Osteoblast (primary cell): ENCODE results near the gene NUDT14. TPM values are rescaled to one million over a fixed set of nuclear protein-coding genes. Genes with fewer than 3 reads are reported as not detected.

ENCODE experiments used
- DNase-seq: peaks from one replicate; pipeline ENCODE4 v3.0.0; 2011; ENCODE audit warnings: low spot score, mixed read lengths; ENCODE audit not compliant: insufficient read length; ENCODE audit errors: missing footprints
- H2AFZ ChIP-seq: 2 replicates; pipeline ENCODE4 v1.6.0; 2011; ENCODE audit warnings: mild to moderate bottlenecking, low read length
- H3K27ac ChIP-seq: 2 replicates; pipeline ENCODE4 v1.5.1; 2011; ENCODE audit warnings: mild to moderate bottlenecking, low read depth, low read length, moderate library complexity
- H3K27me3 ChIP-seq: 2 replicates; pipeline ENCODE4 v1.6.0; 2012; ENCODE audit warnings: mild to moderate bottlenecking, control low read depth, inconsistent platforms, low read length, moderate library complexity; ENCODE audit not compliant: insufficient read depth
- H3K36me3 ChIP-seq: 2 replicates; pipeline ENCODE4 v1.5.1; 2011; ENCODE audit warnings: mild to moderate bottlenecking, low read length, control low read depth, moderate library complexity; ENCODE audit not compliant: insufficient read depth
- H3K4me1 ChIP-seq: 2 replicates; pipeline ENCODE4 v1.5.1; 2011; ENCODE audit warnings: mild to moderate bottlenecking, low read length, control low read depth, moderate library complexity; ENCODE audit not compliant: insufficient read depth
- H3K4me2 ChIP-seq: 2 replicates; pipeline ENCODE4 v1.6.0; 2011; ENCODE audit warnings: mild to moderate bottlenecking, low read length; ENCODE audit not compliant: insufficient read depth
- H3K4me3 ChIP-seq: fragments of 200-600 bp; sonication (generic); 3 replicates; pipeline ENCODE4 v1.5.1; 2012; ENCODE audit warnings: mild to moderate bottlenecking, low read length, inconsistent platforms; ENCODE audit not compliant: insufficient read depth
- H3K79me2 ChIP-seq: 2 replicates; pipeline ENCODE4 v1.6.0; 2012; ENCODE audit warnings: mild to moderate bottlenecking, low read length, control low read depth, inconsistent platforms; ENCODE audit not compliant: insufficient read depth
- H3K9me3 ChIP-seq: 2 replicates; pipeline ENCODE4 v1.5.1; 2011; ENCODE audit warnings: low read depth, low read length, control low read depth
- H4K20me1 ChIP-seq: 2 replicates; pipeline ENCODE4 v1.6.0; 2012; ENCODE audit warnings: mild to moderate bottlenecking, low read length, control low read depth; ENCODE audit not compliant: insufficient read depth
- total RNA-seq: library from RNA; depleted of rRNA; stranded (reverse); fragments of >200 nt; gene quantifications from 2 replicates; pipeline ENCODE4 v1.2.3, GENCODE V29; 2012
- TF ChIP-seq, protein P1 (sequence below): IDR thresholded peaks from 2 replicates; pipeline ENCODE4 v1.5.1; 2011; ENCODE audit warnings: mild to moderate bottlenecking, low read depth, low read length, moderate library complexity; ENCODE audit errors: extremely low read depth

The NUDT14 gene
- total RNA-seq, 1 donor = 15.9 TPM

- TF ChIP-seq, protein P1, sequence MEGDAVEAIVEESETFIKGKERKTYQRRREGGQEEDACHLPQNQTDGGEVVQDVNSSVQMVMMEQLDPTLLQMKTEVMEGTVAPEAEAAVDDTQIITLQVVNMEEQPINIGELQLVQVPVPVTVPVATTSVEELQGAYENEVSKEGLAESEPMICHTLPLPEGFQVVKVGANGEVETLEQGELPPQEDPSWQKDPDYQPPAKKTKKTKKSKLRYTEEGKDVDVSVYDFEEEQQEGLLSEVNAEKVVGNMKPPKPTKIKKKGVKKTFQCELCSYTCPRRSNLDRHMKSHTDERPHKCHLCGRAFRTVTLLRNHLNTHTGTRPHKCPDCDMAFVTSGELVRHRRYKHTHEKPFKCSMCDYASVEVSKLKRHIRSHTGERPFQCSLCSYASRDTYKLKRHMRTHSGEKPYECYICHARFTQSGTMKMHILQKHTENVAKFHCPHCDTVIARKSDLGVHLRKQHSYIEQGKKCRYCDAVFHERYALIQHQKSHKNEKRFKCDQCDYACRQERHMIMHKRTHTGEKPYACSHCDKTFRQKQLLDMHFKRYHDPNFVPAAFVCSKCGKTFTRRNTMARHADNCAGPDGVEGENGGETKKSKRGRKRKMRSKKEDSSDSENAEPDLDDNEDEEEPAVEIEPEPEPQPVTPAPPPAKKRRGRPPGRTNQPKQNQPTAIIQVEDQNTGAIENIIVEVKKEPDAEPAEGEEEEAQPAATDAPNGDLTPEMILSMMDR = no peak
- Histone ChIP-seq H3K4me1 (no peaks in the 10 kb centered on the region), H3K9me3 (no peaks in the 10 kb centered on the region), H2AFZ (no peak overlapping the region), H3K79me2 (no peaks in the 10 kb centered on the region), H4K20me1 (no peaks in the 10 kb centered on the region), H3K27me3 (peaks cover 17% of the 10 kb centered on the region), H3K4me2 (no peak overlapping the region), H3K27ac (no peak overlapping the region), H3K36me3 (no peaks in the 10 kb centered on the region), H3K4me3 (no peak overlapping the region)
- no peak for DNase-seq
These were observed 15.9 kb downstream of the NUDT14 start for GRCh38 chr14:105165134-105165704.

DNA sequence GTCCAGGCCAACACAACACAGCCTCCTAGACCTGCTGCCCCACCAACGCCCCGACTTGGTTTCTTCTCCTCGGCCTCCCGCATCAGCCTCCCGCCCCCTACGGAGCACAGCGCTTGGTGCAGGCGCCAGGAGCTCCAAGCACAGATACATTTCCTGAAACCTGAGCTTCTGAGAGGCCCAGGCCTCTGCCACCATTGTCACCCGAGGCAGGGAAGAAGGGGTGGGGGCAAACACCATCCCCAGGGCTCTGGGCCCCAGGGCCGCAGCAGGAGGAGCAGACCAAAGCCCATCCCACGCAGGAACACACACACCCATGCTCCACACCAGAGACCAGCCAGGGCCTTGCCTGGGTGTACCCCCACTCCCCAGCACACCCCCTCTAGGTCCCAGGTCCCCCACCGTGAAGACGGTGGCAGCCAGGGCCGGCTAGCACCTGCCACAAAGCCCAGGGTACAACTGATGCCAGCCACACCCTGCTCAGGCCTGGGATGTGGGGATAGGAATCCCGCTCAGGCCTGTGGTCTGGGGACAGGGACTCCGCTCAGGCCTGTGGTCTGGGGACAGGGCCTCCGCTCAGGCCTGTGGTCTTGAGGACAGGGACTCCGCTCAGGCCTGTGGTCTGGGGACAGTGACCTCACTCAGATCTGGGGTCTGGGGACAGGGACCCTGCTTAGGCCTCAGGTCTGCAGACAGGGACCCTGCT, 17.9 kb downstream of the NUDT14 start:
- H3K4me3 ChIP-seq = no peak overlapping the region
- no peak overlapping the region for H3K27ac ChIP-seq
- TF ChIP-seq, protein P1 = no peak
- peaks cover 5% of the 10 kb centered on the region for H3K27me3 ChIP-seq
- H3K4me2 ChIP-seq = no peak overlapping the region
- H3K36me3 ChIP-seq = no peaks in the 10 kb centered on the region
- no peaks in the 10 kb centered on the region for H3K9me3 ChIP-seq
- H2AFZ ChIP-seq = no peak overlapping the region
- no peaks in the 10 kb centered on the region for H3K4me1 ChIP-seq
- no peaks in the 10 kb centered on the region for H4K20me1 ChIP-seq
- H3K79me2 ChIP-seq = no peaks in the 10 kb centered on the region
- DNase-seq = no peak

- TF ChIP-seq, protein P1 = no peak
- H3K4me1 ChIP-seq = no peaks in the 10 kb centered on the region
- H3K4me2 ChIP-seq = no peak overlapping the region
- H3K9me3 ChIP-seq = no peaks in the 10 kb centered on the region
- DNase-seq = no peak
- no peak overlapping the region for H3K4me3 ChIP-seq
- H3K36me3 ChIP-seq = no peaks in the 10 kb centered on the region
- peaks cover 5% of the 10 kb centered on the region for H3K27me3 ChIP-seq
- H2AFZ ChIP-seq = no peak overlapping the region
- no peak overlapping the region for H3K27ac ChIP-seq
- H3K79me2 ChIP-seq = no peaks in the 10 kb centered on the region
- H4K20me1 ChIP-seq = no peaks in the 10 kb centered on the region
These were observed 18.5 kb downstream of the NUDT14 start for GRCh38 chr14:105162669-105162979.

DNA sequence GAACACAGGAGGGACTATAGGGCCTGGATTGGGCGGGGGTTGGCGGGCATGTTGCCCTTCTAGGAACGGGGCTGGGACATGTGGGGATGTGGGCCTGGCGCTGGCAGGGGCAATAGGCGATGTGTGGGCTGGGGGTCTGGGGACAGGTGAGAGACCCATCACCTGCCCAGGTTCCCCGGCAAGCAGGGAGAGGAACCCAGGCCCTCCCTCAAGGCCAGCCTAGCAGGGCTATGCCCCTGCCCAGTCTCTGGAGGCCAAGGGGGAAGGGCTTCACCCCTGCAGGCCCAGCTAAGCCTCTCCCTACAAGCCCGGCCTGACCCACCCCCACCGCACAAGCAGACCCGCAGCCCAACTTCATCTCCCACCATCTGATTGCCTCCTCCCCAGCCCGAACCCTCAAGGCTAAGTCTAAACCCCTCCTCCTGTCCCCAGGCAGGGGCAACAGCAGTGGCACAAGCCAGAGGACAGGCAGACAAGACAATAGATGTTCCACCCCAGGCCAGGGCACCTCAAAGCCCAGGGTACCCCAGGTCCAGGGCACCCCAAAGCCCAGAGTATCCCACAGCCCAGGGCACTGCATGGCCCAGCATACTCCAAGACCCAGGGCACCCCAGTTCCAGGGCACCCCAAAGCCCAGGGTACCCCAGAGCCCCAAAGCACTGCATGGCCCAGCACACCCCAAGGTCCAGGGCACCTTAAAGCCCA, 19.0 kb downstream of the NUDT14 start:
- Histone ChIP-seq H3K4me3 (no peak overlapping the region), H3K4me2 (no peak overlapping the region), H3K27ac (no peak overlapping the region), H3K4me1 (no peaks in the 10 kb centered on the region), H2AFZ (no peak overlapping the region), H3K79me2 (no peaks in the 10 kb centered on the region), H3K27me3 (peaks cover 5% of the 10 kb centered on the region), H3K9me3 (no peaks in the 10 kb centered on the region), H3K36me3 (no peaks in the 10 kb centered on the region), H4K20me1 (no peaks in the 10 kb centered on the region)
- TF ChIP-seq, protein P1 = no peak
- DNase-seq = no peak
